HL-60 (cell line): Measurements from ENCODE around the gene ZNF473.
A peak's percentile ranks its signal among the peaks of the same experiment; 100 is the strongest.

Source experiments
- DNase-seq, 2 experiments: peaks; one replicate each; pipeline ENCODE4 v3.0.0-alpha.2; 2010 to 2020; ENCODE audit warnings: low read depth in 1 of 2, low spot score in 1 of 2
- H3K27ac ChIP-seq: fragments of 250-450 bp; sonication (Bioruptor Pico); replicated peaks from 2 replicates; pipeline ENCODE4 v1.5.1; 2020; ENCODE audit warnings: mild to moderate bottlenecking, moderate library complexity
- H3K27me3 ChIP-seq: fragments of 250-450 bp; sonication (Bioruptor Pico); 2 replicates; pipeline ENCODE4 v1.5.1; 2021; ENCODE audit warnings: mild to moderate bottlenecking, moderate library complexity; ENCODE audit not compliant: insufficient read depth, poor library complexity, severe bottlenecking
- H3K4me3 ChIP-seq: replicated peaks from 2 replicates; pipeline ENCODE4 v1.5.1; 2011; ENCODE audit warnings: mild to moderate bottlenecking, control low read depth, low read length; ENCODE audit not compliant: insufficient read depth
- GABPA ChIP-seq: IDR thresholded peaks from 2 replicates; pipeline ENCODE4 v1.6.1; 2012; ENCODE audit warnings: low read depth
- POLR2AphosphoS5 ChIP-seq: IDR thresholded peaks from 2 replicates; pipeline ENCODE4 v1.6.1; 2012; ENCODE audit warnings: low read depth
- REST ChIP-seq: IDR thresholded peaks from 2 replicates; pipeline ENCODE4 v1.6.1; 2012; ENCODE audit warnings: low read depth; ENCODE audit not compliant: insufficient replicate concordance
- SPI1 ChIP-seq: IDR thresholded peaks from 2 replicates; pipeline ENCODE4 v1.6.1; 2012; ENCODE audit warnings: low read depth, mild to moderate bottlenecking, borderline replicate concordance
- TF ChIP-seq, protein P1 (sequence below): IDR thresholded peaks from one replicate; pipeline ENCODE4 v1.5.1; 2011; ENCODE audit warnings: low read length, control low read depth, inconsistent platforms; ENCODE audit not compliant: insufficient read depth

Gene ZNF473

DNA sequence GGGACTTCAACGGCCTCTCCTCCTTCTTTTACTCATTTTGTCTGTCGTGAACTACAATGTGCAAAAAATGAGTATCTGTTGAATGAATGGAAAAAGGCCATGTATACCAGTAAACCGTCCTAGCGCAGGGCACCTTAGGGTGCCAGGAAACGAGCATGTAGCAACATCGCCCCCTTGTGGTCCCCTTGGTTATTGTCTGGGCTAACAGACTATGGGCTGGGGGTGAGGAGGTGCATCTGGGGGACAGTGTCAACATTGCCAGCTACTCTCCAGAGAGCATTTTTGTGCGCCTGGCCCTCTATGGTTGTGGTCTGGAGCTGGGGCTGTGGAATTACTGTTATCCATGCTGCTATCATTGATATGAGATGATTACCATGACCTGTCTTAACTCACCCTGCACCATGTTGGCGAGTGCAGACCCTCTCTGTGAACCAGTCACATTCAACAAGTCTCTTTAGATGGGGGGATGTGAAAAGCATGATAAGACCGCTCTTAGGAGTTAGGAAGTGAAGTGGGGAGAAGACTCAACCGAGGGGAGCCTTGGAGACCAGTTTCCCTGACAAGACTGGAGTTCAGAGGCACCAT lies 42.1 kb upstream of the ZNF473 start:
- Histone ChIP-seq H3K27ac (no peak overlapping the region), H3K4me3 (no peak overlapping the region), H3K27me3 (no peaks in the 10 kb centered on the region)
- peak in 1 of 2 experiments; percentile 74 for DNase-seq
- TF ChIP-seq GABPA: no peak
- TF ChIP-seq, protein P1, sequence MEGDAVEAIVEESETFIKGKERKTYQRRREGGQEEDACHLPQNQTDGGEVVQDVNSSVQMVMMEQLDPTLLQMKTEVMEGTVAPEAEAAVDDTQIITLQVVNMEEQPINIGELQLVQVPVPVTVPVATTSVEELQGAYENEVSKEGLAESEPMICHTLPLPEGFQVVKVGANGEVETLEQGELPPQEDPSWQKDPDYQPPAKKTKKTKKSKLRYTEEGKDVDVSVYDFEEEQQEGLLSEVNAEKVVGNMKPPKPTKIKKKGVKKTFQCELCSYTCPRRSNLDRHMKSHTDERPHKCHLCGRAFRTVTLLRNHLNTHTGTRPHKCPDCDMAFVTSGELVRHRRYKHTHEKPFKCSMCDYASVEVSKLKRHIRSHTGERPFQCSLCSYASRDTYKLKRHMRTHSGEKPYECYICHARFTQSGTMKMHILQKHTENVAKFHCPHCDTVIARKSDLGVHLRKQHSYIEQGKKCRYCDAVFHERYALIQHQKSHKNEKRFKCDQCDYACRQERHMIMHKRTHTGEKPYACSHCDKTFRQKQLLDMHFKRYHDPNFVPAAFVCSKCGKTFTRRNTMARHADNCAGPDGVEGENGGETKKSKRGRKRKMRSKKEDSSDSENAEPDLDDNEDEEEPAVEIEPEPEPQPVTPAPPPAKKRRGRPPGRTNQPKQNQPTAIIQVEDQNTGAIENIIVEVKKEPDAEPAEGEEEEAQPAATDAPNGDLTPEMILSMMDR: peak; percentile 94

DNA sequence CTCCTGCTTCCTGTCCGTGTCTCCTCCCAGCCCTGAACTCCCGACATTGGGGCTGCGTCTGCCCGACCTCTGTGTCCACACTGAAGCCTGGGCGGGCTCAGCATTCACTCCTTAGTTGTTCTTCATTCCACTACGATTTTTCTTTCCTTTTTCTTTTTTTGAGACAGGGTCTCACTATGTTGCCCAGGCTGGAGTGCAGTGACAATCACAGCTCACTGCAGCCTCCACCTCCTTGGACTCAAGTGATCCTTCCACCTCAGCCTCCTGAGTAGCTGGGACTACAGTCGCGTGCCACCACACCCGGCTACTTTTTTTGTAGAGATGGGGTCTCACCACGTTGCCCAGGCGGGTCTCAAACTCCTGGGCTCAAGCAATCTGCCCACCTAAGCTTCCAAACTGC lies 41.3 kb upstream of the ZNF473 start:
- Histone ChIP-seq H3K4me3 (no peak overlapping the region), H3K27ac (no peak overlapping the region), H3K27me3 (no peaks in the 10 kb centered on the region)
- no peak for TF ChIP-seq REST
- TF ChIP-seq, protein P1: no peak
- no peak for TF ChIP-seq GABPA
- no peak for TF ChIP-seq SPI1
- no peak for TF ChIP-seq POLR2AphosphoS5
- DNase-seq: no peak

DNA sequence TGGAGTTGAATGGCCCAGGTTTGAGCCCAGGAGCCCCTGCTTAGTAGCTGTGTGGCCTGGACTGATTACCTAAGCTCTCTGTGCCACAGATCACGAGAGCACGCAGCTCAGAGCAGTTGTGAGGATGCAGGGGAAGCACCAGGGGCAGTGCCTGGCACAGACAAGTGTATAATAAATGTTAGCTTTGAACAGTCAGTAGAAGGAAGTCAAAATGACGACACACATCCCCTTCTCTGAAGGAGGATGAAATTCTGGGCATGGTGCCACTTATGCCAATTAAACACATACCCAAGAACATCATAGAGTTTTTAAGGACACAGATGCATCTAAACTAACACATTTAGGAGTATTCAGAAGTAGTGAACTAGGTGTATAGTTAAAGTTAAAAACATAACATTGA lies 39.9 kb upstream of the ZNF473 start:
- no peak for TF ChIP-seq GABPA
- no peak for TF ChIP-seq SPI1
- TF ChIP-seq REST: no peak
- no peak for TF ChIP-seq POLR2AphosphoS5
- TF ChIP-seq, protein P1: no peak
- no peak overlapping the region for H3K27ac ChIP-seq
- H3K27me3 ChIP-seq: no peaks in the 10 kb centered on the region
- no peak for DNase-seq
- H3K4me3 ChIP-seq: no peak overlapping the region

DNA sequence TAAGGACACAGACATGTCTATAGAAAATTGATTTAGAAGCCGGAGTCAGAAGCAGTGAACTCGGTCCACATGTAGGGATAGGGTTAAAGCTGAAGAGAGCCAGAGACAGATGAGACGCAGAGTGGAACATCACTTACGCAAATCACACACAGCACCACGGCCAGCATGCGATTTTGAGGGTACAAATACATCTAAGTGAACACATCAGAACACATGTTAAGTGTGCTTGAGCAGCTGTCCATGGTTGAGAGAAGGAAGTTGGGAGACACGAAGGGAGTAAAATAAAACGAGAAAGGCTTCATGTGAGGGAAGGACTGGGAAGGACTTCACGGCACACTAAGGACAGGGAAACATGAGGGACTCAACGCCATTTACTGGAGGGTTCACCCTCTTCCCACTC lies 39.5 kb upstream of the ZNF473 start:
- Histone ChIP-seq H3K4me3 (no peak overlapping the region), H3K27me3 (no peaks in the 10 kb centered on the region), H3K27ac (no peak overlapping the region)
- TF ChIP-seq REST (no peak), POLR2AphosphoS5 (no peak), SPI1 (no peak), GABPA (no peak)
- TF ChIP-seq, protein P1: no peak
- no peak for DNase-seq
